HEK293T (cell line): Measurements from ENCODE around the gene DOK7.

Experiments
- FOXA1 ChIP-seq: fragments of 450-650 bp; IDR thresholded peaks from 2 replicates; pipeline ENCODE4 v1.6.1; 2016; ENCODE audit warnings: mild to moderate bottlenecking
- FOXM1 ChIP-seq: fragments of 450-650 bp; IDR thresholded peaks from 2 replicates; pipeline ENCODE4 v1.6.1; 2017; ENCODE audit warnings: mild to moderate bottlenecking, borderline replicate concordance

- TF ChIP-seq FOXM1 (no peak), FOXA1 (no peak)
Measured at GRCh38 chr4:3441501-3442459, 21.3 kb upstream of the DOK7 start, which contains the start of gene HGFAC.
